Cortex of kidney (tissue), 1 donor: ENCODE results near the gene GJA4.

ENCODE experiments used
- DNase-seq: peaks from one replicate; lab custom pipeline; 2025; lab: John Stamatoyannopoulos, UW

The GJA4 gene

DNA sequence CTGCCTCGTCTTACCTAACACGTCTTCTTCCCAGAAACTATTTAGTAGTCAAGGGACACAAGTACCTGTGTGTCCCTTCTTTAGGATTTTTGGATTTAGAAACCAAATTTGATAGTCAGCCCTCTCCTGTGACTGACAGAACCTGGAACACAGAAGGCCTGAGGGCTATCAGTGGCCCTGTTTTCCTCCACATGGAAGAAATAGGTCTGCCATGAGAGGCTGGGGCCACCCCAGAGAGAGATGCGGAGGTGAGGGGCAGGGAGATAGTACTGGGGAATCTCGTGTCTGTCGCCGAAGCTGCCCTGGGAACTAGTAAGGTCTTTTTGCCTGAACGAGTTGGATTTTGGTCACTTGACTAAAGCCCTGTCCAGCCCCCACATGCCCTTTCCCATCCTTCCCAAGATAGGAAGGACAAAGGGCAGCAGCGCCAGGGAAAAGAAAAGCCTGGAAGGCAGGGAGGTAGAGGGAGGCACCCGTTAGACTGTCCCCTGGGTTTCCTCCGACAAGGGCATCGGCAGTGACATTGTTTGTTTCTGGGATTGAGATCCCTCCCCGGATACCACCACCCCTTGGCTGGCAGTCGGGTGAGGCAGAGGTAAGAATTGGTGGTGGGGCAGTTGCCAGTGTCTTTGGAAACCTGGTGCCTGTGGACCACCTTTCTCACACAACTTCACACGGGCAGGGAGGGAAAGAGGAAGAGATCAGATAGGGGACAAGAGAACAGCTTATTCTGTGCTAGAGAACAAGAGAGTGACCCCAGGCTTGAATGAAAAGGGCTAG is 46.9 kb downstream of the GJA4 start:
- no peak for DNase-seq

DNA sequence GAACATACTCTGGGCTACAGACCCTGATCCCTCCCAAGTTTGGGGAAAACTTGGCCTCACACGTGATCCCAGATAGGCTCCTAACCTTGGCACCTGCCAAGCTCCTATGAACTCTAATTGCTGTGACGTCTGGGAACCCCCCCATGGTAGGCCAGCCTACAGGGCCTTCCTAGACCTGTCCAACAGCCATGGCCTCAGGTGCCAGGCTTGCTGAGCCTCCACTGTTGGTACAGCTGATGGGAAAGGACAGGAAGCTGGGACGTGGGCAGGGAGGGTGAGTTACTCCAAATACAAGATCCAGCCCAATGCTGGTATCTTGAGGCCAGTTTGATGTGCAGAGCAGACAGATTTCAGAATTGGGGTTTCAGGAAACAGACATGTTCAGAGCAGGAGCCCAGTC is 47.6 kb downstream of the GJA4 start:
- DNase-seq, result no peak

DNA sequence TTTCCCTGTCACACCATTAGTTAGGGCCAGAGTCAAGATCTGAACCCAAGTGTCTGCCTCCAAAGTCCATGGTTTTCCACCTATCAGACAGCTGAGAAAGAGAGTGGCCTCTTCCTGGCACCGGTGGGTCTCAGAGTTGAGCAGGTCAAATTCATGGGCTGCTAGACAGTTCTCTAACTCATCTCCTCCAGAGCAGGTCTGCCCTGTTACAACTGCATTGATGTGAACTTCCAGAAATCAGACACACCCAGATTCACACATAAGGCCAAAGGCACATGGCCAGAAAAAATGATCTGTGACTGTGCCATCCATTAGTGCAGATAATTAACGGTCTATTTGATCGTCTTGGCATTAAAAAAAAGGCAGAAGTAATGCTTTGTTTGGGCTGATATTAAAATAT is 49.3 kb downstream of the GJA4 start:
- no peak for DNase-seq

GRCh38 chr1:34842952-34843371 is 50.2 kb downstream of the GJA4 start:
- no peak for DNase-seq

GRCh38 chr1:34843392-34844251 is 50.8 kb downstream of the GJA4 start:
- DNase-seq, result no peak

DNA sequence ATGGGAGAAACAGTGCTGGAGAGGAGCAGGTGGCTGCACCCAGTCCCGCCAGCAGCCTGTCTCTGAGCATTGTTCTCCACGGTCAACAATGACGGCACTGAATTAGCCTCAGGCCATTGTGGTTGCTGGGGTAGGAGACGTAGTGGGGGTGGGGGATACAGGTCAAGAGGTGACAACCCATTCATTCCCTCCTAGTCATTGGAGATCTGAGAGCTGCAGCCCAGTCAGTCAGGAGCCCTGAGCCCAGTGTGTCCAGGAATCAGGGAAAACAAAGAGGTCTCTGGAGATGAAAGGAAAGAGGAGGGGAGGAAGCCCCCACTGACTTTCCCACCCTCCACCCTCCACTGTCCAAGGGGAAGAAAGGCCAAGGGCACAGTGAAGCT is 51.4 kb downstream of the GJA4 start:
- DNase-seq, result no peak
